Retinal pigment epithelial cell (primary cell): ENCODE measurements around the gene CBX6.

Source experiments
- DNase-seq: peaks from one replicate; pipeline ENCODE4 v3.0.0-alpha.2; 2010; ENCODE audit warnings: low read depth
- H3K4me3 ChIP-seq: 2 replicates; pipeline ENCODE4 v1.5.1; 2011; ENCODE audit warnings: mild to moderate bottlenecking, low read length, control low read depth, moderate library complexity
- TF ChIP-seq, protein P1 (sequence below): conservative IDR thresholded peaks from 2 replicates; pipeline ENCODE4 v1.5.1; 2011; ENCODE audit warnings: low read depth, low read length, control low read depth, inconsistent platforms

CBX6 gene

DNA sequence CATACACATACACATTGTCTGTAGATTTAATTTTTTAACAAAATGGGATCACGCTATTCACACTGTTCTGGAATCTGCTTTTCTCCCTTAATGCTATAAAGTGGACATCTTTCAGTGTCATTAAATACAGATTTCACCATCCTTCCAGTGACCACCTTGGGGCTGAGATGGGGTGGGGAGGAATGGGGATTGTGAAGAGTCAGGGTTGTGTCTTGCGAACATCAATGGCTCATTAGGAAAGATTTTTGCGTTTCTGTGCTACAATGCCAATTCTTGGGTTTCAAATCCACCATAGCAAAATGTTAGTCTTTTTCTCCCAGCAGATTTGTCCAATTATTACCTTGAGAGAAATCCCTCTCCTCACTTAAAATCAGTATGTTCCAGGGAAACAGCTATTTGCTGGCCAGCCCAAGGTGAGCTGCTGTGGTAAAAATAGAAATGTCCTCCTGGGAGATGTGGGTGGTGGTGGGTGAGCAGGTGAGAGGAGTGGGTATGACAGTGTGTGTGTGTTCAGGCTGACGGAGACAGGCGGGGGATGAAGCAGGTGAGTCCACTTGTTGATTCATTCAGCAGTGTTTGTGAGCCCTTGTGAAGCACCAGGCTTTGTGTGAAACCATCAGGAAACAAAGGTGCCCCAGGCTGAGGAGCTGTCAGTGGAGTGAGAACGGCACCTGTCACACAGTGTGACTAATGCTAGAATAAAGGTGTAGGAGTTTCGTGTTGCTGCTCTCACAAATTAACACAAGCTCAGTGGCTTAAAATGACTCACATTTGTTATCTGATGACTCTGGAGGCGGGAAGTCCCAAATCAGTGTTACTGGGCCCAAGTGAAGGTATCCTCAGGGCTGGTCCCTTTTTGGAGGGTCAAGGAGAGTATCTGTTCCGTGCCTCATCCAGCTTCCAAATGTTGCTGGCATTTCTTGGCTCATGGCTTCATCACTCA is 1.7 kb upstream of the CBX6 start:
- no peak for DNase-seq
- no peak overlapping the region for H3K4me3 ChIP-seq
- TF ChIP-seq, protein P1, sequence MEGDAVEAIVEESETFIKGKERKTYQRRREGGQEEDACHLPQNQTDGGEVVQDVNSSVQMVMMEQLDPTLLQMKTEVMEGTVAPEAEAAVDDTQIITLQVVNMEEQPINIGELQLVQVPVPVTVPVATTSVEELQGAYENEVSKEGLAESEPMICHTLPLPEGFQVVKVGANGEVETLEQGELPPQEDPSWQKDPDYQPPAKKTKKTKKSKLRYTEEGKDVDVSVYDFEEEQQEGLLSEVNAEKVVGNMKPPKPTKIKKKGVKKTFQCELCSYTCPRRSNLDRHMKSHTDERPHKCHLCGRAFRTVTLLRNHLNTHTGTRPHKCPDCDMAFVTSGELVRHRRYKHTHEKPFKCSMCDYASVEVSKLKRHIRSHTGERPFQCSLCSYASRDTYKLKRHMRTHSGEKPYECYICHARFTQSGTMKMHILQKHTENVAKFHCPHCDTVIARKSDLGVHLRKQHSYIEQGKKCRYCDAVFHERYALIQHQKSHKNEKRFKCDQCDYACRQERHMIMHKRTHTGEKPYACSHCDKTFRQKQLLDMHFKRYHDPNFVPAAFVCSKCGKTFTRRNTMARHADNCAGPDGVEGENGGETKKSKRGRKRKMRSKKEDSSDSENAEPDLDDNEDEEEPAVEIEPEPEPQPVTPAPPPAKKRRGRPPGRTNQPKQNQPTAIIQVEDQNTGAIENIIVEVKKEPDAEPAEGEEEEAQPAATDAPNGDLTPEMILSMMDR = no peak

DNA sequence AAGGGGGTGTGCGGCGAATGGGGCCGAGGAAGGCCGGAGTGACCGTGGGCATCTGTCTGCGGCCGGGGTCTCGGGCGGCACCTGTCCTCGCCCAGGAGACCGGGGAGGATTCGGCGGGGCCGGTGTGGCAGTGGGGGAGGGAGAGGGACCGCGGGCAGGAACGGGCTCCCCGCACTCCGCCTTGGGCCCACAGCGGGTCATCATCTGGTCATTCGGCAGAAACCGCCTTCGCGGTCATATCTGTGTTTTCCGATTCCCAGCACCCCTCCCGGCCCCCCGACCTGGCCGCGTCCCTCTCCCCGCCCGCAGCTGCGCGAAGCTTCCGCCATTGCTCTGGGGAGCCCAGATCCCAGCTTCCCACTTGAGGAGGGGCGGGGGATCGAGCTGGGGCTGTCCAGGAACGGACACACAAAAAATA is 824 bp upstream of the CBX6 start:
- TF ChIP-seq, protein P1 = no peak
- no peak for DNase-seq
- peak overlapping the region; percentile 57 for H3K4me3 ChIP-seq

DNA sequence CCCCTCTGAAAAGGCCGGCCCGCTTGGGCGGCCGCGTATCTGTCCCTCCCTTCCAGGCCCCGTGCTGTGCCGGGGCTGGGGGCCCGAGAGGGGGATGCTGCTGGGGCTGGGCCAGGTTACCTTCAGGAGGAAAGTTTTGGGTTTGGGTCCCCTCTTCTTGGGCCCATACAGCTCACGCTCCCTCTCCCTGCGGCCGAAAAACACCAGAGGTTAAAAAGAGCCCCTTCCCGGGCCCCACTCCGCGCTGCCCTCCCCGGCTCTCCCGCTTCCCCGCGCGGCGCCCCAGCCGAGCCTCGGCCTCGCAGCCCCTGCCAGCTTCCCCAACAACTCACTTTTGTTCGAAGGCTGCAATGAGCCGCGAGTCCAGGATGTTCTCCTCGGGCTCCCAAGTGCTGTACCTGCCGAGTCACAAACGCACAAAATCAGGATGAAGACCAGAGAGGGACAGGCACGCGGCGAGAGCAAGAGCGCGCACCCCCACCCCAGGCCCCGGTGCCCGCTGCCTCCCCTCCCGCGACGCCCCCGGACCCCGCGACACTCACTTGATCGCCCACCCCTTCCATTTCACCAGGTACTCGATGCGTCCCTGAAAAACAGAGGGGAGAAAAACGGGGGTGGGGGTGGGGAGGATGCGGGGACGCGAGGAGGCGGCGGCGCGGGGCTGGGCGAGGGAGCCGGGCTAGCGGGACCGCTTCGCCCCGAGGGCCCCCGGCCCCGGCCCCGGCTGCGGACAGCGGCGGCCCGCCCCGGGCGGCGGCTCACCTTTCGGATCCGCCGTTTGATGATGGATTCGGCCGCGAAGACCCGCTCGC is 450 bp downstream of the CBX6 start:
- H3K4me3 ChIP-seq = peak overlapping the region; percentile 64
- TF ChIP-seq, protein P1 = no peak
- DNase-seq = no peak

DNA sequence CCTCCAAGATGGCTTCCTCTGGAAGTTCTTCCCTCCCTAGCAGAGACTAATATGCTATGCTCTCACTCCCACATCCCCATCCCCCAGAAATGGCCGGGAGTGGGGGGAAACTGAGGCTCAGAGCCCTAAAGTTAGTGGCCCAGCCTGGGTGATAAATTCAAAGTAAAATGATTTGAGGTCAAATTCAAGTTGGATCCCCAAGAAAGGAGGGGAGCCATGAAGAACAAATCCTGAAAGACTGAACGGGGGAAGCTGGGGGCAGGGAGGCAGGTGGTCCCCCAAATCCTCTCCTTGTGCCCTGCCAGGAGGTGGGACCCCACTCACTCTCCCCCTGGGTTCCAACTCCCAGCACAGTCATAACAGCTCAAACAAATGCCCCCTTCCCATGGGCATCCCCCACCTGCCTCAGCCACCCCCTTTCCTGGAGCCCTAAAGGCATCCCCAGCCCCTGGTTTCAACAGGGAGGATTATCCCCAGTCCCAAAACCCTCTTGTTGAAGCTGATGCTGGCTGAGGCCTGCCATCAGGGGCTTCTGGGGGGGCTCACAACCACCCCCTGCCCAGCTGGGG is 1.1 kb downstream of the CBX6 start:
- DNase-seq = no peak
- H3K4me3 ChIP-seq = peak overlapping the region; percentile 64
- TF ChIP-seq, protein P1 = no peak

DNA sequence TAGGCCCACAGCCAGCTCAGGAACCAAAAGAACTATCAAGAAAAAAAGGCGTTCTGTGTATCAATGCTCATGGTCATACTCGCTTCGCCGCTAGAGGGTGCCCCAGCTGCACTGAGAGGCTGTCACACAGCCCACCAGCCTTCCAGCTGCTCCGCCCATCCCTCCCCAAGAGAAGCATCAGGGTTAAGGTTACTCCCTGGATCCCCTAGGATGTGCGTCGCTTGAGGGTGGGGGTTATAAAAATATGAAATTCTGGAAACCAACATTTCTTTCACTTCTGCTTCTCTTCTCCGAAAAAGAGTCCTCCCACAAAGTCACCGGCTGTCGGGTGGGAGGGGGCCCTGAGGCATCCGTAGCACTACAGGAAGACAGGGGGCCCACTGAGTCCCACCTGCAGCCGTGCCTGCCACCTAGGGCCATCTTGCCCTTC is 1.7 kb downstream of the CBX6 start:
- peak overlapping the region; percentile 64 for H3K4me3 ChIP-seq

DNA sequence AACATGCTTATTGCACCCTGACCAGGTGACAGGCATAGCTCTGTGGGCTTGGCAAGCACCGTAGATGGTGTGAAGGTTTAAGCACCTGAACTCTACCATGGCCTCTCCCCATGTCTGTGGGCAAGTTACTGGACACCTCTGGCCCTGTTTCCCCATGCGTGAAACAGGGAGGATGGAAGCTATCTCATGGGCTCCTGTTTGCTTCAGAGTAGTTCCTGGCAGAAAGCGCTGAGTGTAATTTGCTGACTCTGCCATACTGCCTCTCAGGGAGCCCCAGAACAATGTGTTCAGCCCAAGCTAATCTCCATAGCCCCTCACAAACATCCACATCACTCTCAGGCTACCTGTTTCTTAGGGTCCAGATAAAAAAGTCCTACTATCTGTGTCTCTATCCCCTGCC is 2.4 kb downstream of the CBX6 start:
- TF ChIP-seq, protein P1 = no peak
- no peak for DNase-seq
- H3K4me3 ChIP-seq = no peak overlapping the region

More for the DNA sequence above, 1.7 kb downstream of the CBX6 start:
- TF ChIP-seq, protein P1 = peak; percentile 97
- no peak for DNase-seq
